ENCODE measurements around the gene CLDN7.

- TF ChIP-seq GATA3 (IDR thresholded peaks at IDR 0.05; ENCODE audit: low read depth, low read length) (no peak), GATA2 (IDR thresholded peaks at IDR 0.05; ENCODE audit: low read depth, low read length) (no peak)
Measured at GRCh38 chr17:7311110-7311705, 48.9 kb upstream of the CLDN7 start.

Data from SH-SY5Y (cell line).